ENCODE results near the gene GPM6B. TPM values are rescaled to one million over a fixed set of nuclear protein-coding genes. Genes with fewer than 3 reads are reported as not detected.

The GPM6B gene
- total and polyA plus RNA-seq, 2 of the 4 experiments (the other 2 are of a cell fraction) = 4.2 to 5.9 TPM

DNA sequence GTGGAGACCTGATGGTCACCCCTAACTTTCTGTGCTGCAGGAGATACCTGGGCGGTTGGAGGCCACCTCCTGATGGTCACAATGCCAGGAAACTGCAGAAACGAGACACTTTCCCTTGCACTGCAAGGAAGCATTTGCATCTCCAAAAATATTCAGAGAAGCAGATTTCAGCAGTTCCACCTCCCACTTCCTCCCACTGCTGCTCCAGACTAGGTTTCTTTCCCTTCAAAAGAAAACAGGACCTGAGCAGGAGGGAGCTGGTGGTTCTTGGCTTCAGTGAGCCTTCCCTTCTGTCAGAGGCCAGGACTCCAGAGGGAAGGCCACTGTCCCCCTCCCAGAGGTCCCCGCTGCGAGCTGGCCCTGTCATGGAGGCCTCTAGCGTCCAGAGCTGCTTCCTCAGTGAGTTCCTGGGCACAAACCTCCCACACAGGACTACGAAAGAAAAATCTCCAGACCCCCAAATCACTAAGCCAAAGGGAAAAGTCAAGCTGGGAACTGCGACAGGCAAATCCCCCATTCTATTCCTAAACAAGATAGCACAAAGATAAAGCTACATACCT lies 35.9 kb downstream of the GPM6B start:
- Histone ChIP-seq H3K9ac (ENCODE audit: low read depth, low read length) (no peak overlapping the region), H3K4me2 (ENCODE audit: low read depth, low read length) (no peak overlapping the region), H2BK15ac (ENCODE audit: low read depth, low read length) (no peak overlapping the region), H2AK5ac (ENCODE audit: low read depth, low read length) (no peak overlapping the region), H4K91ac (ENCODE audit: insufficient read depth, low read depth, low read length) (no peak overlapping the region), H2AFZ (replicated peaks; ENCODE audit: low read length, poor library complexity) (no peak overlapping the region), H3K56ac (ENCODE audit: extremely low read depth, insufficient read depth, low read length) (no peak overlapping the region), H3K27me3 (ENCODE audit: control insufficient read depth, insufficient read depth, low read length) (peaks cover 23% of the 10 kb centered on the region), H3K4me1 (ENCODE audit: control insufficient read depth, insufficient read depth, low read length) (no peaks in the 10 kb centered on the region; the same call in 1 of the 2 replicates), H4K8ac (ENCODE audit: low read depth in 2 of 2, low read length in 2 of 2) (no peak overlapping the region), H4K5ac (ENCODE audit: low read depth, low read length) (no peak overlapping the region), H3K14ac (replicated peaks; ENCODE audit: low read depth, low read length) (no peak overlapping the region), H3K23ac (ENCODE audit: low read depth, low read length) (no peak overlapping the region), H2BK5ac (ENCODE audit: low read depth, low read length, poor library complexity, severe bottlenecking) (no peak overlapping the region), H4K20me1 (ENCODE audit: insufficient read depth, low read length) (no peaks in the 10 kb centered on the region), H3K79me1 (ENCODE audit: low read depth in 1 of 2, low read length in 2 of 2) (no peaks in the 10 kb centered on the region), H3K36me3 (ENCODE audit: control insufficient read depth, insufficient read depth, low read length) (peaks cover 2% of the 10 kb centered on the region; the same call in 1 of the 2 replicates), H3K18ac (ENCODE audit: low read depth, low read length) (no peak overlapping the region), H2AK9ac (replicated peaks; ENCODE audit: low read depth, low read length, poor library complexity) (no peak overlapping the region), H3K9me1 (ENCODE audit: insufficient read depth, low read length) (no peaks in the 10 kb centered on the region; the same call in 1 of the 2 replicates), H3K4ac (ENCODE audit: low read depth, low read length) (no peak overlapping the region), H2BK20ac (ENCODE audit: low read depth, low read length) (no peak overlapping the region), H3K27ac (ENCODE audit: insufficient read depth, low read length) (no peak overlapping the region), H3K4me3 (ENCODE audit: insufficient read depth, low read depth, low read length) (no peak overlapping the region), H3K9me3 (ENCODE audit: control insufficient read depth, insufficient read depth, low read length) (no peaks in the 10 kb centered on the region), H2BK120ac (ENCODE audit: low read depth, low read length) (no peak overlapping the region)
- no peak for TF ChIP-seq SMC3 (IDR thresholded peaks at IDR 0.05; ENCODE audit: low read depth, low read length)
- no peak for TF ChIP-seq RAD21 (IDR thresholded peaks at IDR 0.05; ENCODE audit: low read length)
- no peak for TF ChIP-seq RCOR1 (IDR thresholded peaks at IDR 0.05; ENCODE audit: insufficient replicate concordance, low read length)
- no peak for TF ChIP-seq FOS (IDR thresholded peaks at IDR 0.05; ENCODE audit: low read depth, low read length)
- no peak for TF ChIP-seq MXI1 (IDR thresholded peaks at IDR 0.05; ENCODE audit: borderline replicate concordance, low read depth, low read length)
- TF ChIP-seq POLR2A (IDR thresholded peaks at IDR 0.05; ENCODE audit: low read depth, low read length) = no peak
- TF ChIP-seq, protein P1, sequence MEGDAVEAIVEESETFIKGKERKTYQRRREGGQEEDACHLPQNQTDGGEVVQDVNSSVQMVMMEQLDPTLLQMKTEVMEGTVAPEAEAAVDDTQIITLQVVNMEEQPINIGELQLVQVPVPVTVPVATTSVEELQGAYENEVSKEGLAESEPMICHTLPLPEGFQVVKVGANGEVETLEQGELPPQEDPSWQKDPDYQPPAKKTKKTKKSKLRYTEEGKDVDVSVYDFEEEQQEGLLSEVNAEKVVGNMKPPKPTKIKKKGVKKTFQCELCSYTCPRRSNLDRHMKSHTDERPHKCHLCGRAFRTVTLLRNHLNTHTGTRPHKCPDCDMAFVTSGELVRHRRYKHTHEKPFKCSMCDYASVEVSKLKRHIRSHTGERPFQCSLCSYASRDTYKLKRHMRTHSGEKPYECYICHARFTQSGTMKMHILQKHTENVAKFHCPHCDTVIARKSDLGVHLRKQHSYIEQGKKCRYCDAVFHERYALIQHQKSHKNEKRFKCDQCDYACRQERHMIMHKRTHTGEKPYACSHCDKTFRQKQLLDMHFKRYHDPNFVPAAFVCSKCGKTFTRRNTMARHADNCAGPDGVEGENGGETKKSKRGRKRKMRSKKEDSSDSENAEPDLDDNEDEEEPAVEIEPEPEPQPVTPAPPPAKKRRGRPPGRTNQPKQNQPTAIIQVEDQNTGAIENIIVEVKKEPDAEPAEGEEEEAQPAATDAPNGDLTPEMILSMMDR (conservative IDR thresholded peaks at IDR 0.05; ENCODE audit: low read depth, low read length) = no peak
- TF ChIP-seq MAZ (IDR thresholded peaks at IDR 0.05; ENCODE audit: borderline replicate concordance, low read depth, low read length) = no peak
- no peak for TF ChIP-seq MAFK (IDR thresholded peaks at IDR 0.05; ENCODE audit: low read depth, low read length)
- no peak for TF ChIP-seq CEBPB (IDR thresholded peaks at IDR 0.05; ENCODE audit: low read depth, low read length)
- no peak for TF ChIP-seq USF2 (IDR thresholded peaks at IDR 0.05; ENCODE audit: low read depth, low read length)
- no peak for TF ChIP-seq CHD1 (IDR thresholded peaks at IDR 0.05; ENCODE audit: low read depth, low read length)
- no peak for TF ChIP-seq RFX5 (IDR thresholded peaks at IDR 0.05; ENCODE audit: low read depth, low read length)
- TF ChIP-seq BHLHE40 (IDR thresholded peaks at IDR 0.05; ENCODE audit: low read depth, low read length) = no peak
- TF ChIP-seq NFE2L2 (IDR thresholded peaks at IDR 0.05; ENCODE audit: low read depth, low read length) = no peak
- TF ChIP-seq, protein P2, sequence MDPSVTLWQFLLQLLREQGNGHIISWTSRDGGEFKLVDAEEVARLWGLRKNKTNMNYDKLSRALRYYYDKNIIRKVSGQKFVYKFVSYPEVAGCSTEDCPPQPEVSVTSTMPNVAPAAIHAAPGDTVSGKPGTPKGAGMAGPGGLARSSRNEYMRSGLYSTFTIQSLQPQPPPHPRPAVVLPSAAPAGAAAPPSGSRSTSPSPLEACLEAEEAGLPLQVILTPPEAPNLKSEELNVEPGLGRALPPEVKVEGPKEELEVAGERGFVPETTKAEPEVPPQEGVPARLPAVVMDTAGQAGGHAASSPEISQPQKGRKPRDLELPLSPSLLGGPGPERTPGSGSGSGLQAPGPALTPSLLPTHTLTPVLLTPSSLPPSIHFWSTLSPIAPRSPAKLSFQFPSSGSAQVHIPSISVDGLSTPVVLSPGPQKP (IDR thresholded peaks at IDR 0.05; ENCODE audit: borderline replicate concordance, low read depth, low read length) = no peak
- ATAC-seq (ENCODE audit: low read depth) = no peak
- no peak for DNase-seq
- dilution Hi-C loops (cut with HindIII; ENCODE audit: low sequenced_read_pairs, unreplicated experiment) = no loop called here
- intact Hi-C loops (cut with micrococcal nuclease) = no loop called here
- POLR2A ChIA-PET (ENCODE audit: unreplicated experiment) = no interaction called here
- in situ Hi-C loops (cut with MboI; ENCODE audit: low sequenced_read_pairs) = no loop called here
- no TSS peak for BruUV-seq (replicated peaks)
- 55% methylated on average over 4 of the region's 7 CpGs; no CpG with 5 or more reads in 1 of the 2 experiments for WGBS, 2 experiments (ENCODE audit: extremely low coverage in 2 of 2, insufficient read length in 1 of 2)
- CTCF ChIA-PET = no interaction called here

All from IMR-90 (cell line).